ENCODE measurements around the gene CCDC97.

GRCh38 chr19:41269571-41269970 is 40.4 kb upstream of the CCDC97 start:
- TF ChIP-seq RARB (CRISPR knock-in tag; IDR thresholded peaks at IDR 0.05): no peak
- no peak for TF ChIP-seq BACH2 (CRISPR knock-in tag; IDR thresholded peaks at IDR 0.05; ENCODE audit: borderline replicate concordance)
- no peak for TF ChIP-seq ZFP3 (CRISPR knock-in tag; IDR thresholded peaks at IDR 0.05)
- TF ChIP-seq ZNF8 (CRISPR knock-in tag; IDR thresholded peaks at IDR 0.05): no peak
- no peak for TF ChIP-seq ARNTL (CRISPR knock-in tag; IDR thresholded peaks at IDR 0.05; ENCODE audit: borderline replicate concordance, low read depth)
- no peak for TF ChIP-seq POU6F1 (CRISPR knock-in tag; IDR thresholded peaks at IDR 0.05; ENCODE audit: borderline replicate concordance, low read depth)
- no peak for TF ChIP-seq ZNF70 (CRISPR knock-in tag; IDR thresholded peaks at IDR 0.05)
- TF ChIP-seq PATZ1 (CRISPR knock-in tag; IDR thresholded peaks at IDR 0.05; ENCODE audit: borderline replicate concordance): no peak

Measured in SK-N-SH treated with all-trans-retinoic acid at 6 μM for 48 hours (cell line).